ENCODE results near the gene ANKH.

Gene ANKH

GRCh38 chr5:14672082-14672481 is 199.5 kb downstream of the ANKH start:
- no peak for DNase-seq (ENCODE audit: insufficient read length, low spot score)
- peak; percentile 44 for FAIRE-seq

GRCh38 chr5:14671414-14671813 is 200.2 kb downstream of the ANKH start:
- FAIRE-seq (peak; percentile 53), DNase-seq (ENCODE audit: insufficient read length, low spot score) (no peak)

- DNase-seq (ENCODE audit: insufficient read length, low spot score) (no peak), FAIRE-seq (no peak)
Observed at GRCh38 chr5:14669975-14670374, 201.6 kb downstream of the ANKH start.

GRCh38 chr5:14669415-14669814 is 202.2 kb downstream of the ANKH start:
- DNase-seq (ENCODE audit: insufficient read length, low spot score) (no peak), FAIRE-seq (no peak)

- peak; percentile 23 for FAIRE-seq
Observed at GRCh38 chr5:14668181-14668591, 203.4 kb downstream of the ANKH start.

GRCh38 chr5:14667770-14668169 is 203.8 kb downstream of the ANKH start:
- DNase-seq (ENCODE audit: insufficient read length, low spot score) (no peak), FAIRE-seq (peak; percentile 73)

More at GRCh38 chr5:14668181-14668591, 203.4 kb downstream of the ANKH start:
- no peak for DNase-seq (ENCODE audit: insufficient read length, low spot score)

- FAIRE-seq, result no peak
Observed at GRCh38 chr5:14667290-14667689, 204.3 kb downstream of the ANKH start.

GRCh38 chr5:14666357-14666756 is 205.2 kb downstream of the ANKH start:
- FAIRE-seq, result no peak

More at GRCh38 chr5:14667290-14667689, 204.3 kb downstream of the ANKH start:
- no peak for DNase-seq (ENCODE audit: insufficient read length, low spot score)

GRCh38 chr5:14665949-14666348 is 205.6 kb downstream of the ANKH start:
- FAIRE-seq (peak; percentile 89), DNase-seq (ENCODE audit: insufficient read length, low spot score) (peak; percentile 44)

More at GRCh38 chr5:14666357-14666756, 205.2 kb downstream of the ANKH start:
- no peak for DNase-seq (ENCODE audit: insufficient read length, low spot score)

- FAIRE-seq, result peak; percentile 33
- no peak for DNase-seq (ENCODE audit: insufficient read length, low spot score)
Observed at GRCh38 chr5:14665101-14665822, 206.3 kb downstream of the ANKH start.

- peak; percentile 81 for FAIRE-seq
- peak; percentile 81 for DNase-seq (ENCODE audit: insufficient read length, low spot score)
Observed at GRCh38 chr5:14664270-14665100, 207.1 kb downstream of the ANKH start, which contains the start of gene OTULIN. OTULIN (plus strand) TSS chr5:14664718; CDS start chr5:14664826, 108 bp downstream.

- peak; percentile 85 for FAIRE-seq
Observed at GRCh38 chr5:14663734-14664269, 207.8 kb downstream of the ANKH start.

GRCh38 chr5:14662721-14663260 is 208.8 kb downstream of the ANKH start:
- DNase-seq (ENCODE audit: insufficient read length, low spot score) (no peak), FAIRE-seq (no peak)

More at GRCh38 chr5:14663734-14664269, 207.8 kb downstream of the ANKH start:
- DNase-seq (ENCODE audit: insufficient read length, low spot score), result no peak

- DNase-seq (ENCODE audit: insufficient read length, low spot score) (no peak), FAIRE-seq (peak; percentile 37)
Observed at GRCh38 chr5:14660833-14661232, 210.7 kb downstream of the ANKH start.

GRCh38 chr5:14659821-14660607 is 211.6 kb downstream of the ANKH start:
- FAIRE-seq, result no peak
- no peak for DNase-seq (ENCODE audit: insufficient read length, low spot score)

GRCh38 chr5:14656898-14657297 is 214.7 kb downstream of the ANKH start:
- FAIRE-seq (no peak), DNase-seq (ENCODE audit: insufficient read length, low spot score) (no peak)

GRCh38 chr5:14655146-14655741 is 216.3 kb downstream of the ANKH start:
- DNase-seq (ENCODE audit: insufficient read length, low spot score) (no peak), FAIRE-seq (no peak)

All from GM19239 (cell line).